K562 (cell line): ENCODE data around the gene RNF26. TPM values are rescaled to one million over a fixed set of nuclear protein-coding genes. Genes with fewer than 3 reads are reported as not detected.

Experiments
- HMG20B ChIP-seq: fragments of 250-450 bp; sonication (Bioruptor Pico); IDR thresholded peaks from 2 replicates; pipeline ENCODE4 v1.5.0; 2021; ENCODE audit warnings: mild to moderate bottlenecking
- ILK ChIP-seq: fragments of 450-650 bp; IDR thresholded peaks from 2 replicates; pipeline ENCODE4 v1.6.1; 2016; ENCODE audit warnings: missing genetic modification characterization, low read depth, mild to moderate bottlenecking, missing compliant biosample characterization, moderate library complexity, borderline replicate concordance
- IRF2 ChIP-seq: sonication (generic); formaldehyde crosslinking; IDR thresholded peaks from 2 replicates; pipeline ENCODE4 v1.8.1; 2022; ENCODE audit warnings: mild to moderate bottlenecking, missing genetic modification reagents
- KAT2B ChIP-seq: IDR thresholded peaks from one replicate; pipeline ENCODE4 v1.6.1; 2012; ENCODE audit warnings: low read depth, mild to moderate bottlenecking, control low read depth, inconsistent platforms, low read length, moderate library complexity
- MAZ ChIP-seq, 2 experiments: fragments of 450-650 bp in 1 of 2; sonication (generic) in 1 of 2; formaldehyde crosslinking; IDR thresholded peaks in 1 of 2; conservative IDR thresholded peaks in 1 of 2; 2 replicates each; pipeline versions ENCODE4 v1.4.0 to v1.5.0; 2020; ENCODE audit warnings: mild to moderate bottlenecking in 1 of 2, missing genetic modification reagents in 1 of 2
- MED1 ChIP-seq: sonication (generic); formaldehyde crosslinking; IDR thresholded peaks from 2 replicates; pipeline ENCODE4 v1.8.1; 2023; ENCODE audit warnings: missing genetic modification reagents, borderline replicate concordance
- NR4A1 ChIP-seq, 2 experiments: fragments of 250-450 bp in 1 of 2; fragments of 450-650 bp in 1 of 2; sonication (Bioruptor Pico) in 1 of 2; IDR thresholded peaks; 2 replicates each; pipeline versions ENCODE4 v1.4.0 to v1.6.1; 2016 to 2020; ENCODE audit warnings: mild to moderate bottlenecking in 2 of 2, missing compliant biosample characterization in 1 of 2, missing genetic modification characterization in 1 of 2, moderate library complexity in 1 of 2
- PML ChIP-seq: IDR thresholded peaks from 2 replicates; pipeline ENCODE4 v1.6.1; 2012; ENCODE audit warnings: low read length, inconsistent platforms
- SRSF7 ChIP-seq: fragments of 200-400 bp; formaldehyde crosslinking; optimal IDR thresholded peaks from 2 replicates; pipeline ENCODE3; 2017; ENCODE audit warnings: mild to moderate bottlenecking, low read depth, low read length
- U2AF1 ChIP-seq: fragments of 200-400 bp; formaldehyde crosslinking; optimal IDR thresholded peaks from 2 replicates; pipeline ENCODE3; 2017; ENCODE audit warnings: mild to moderate bottlenecking, low read depth, low read length, moderate library complexity
- polyA plus RNA-seq, 8 experiments: library from polyadenylated mRNA; depleted of rRNA in 4 of 8; stranded (reverse) in 5 of 8; unstranded in 3 of 8; fragments of >200 nt; fragmentation: Nextera tagmentation in 2 of 8; fragmentation: Illumina TruSeq in 1 of 8; extraction: Ambion mirVana in 2 of 8; extraction: Trizol in 1 of 8; gene quantifications; 2 replicates each; pipeline versions ENCODE4 v1.2.1 to v1.2.3, GENCODE V29; 2011 to 2014; ENCODE audit warnings: inconsistent platforms in 1 of 8, missing spikeins in 1 of 8
- total RNA-seq, 7 experiments: library from RNA; depleted of rRNA in 6 of 7; stranded (reverse); fragments of >200 nt in 6 of 7; fragmentation: Illumina TruSeq in 2 of 7; extraction: Trizol in 2 of 7; gene quantifications; 2 replicates each; pipeline versions ENCODE4 v1.2.1 to v1.2.3, GENCODE V29; 2011 to 2021; ENCODE audit warnings: low replicate concordance in 1 of 7
- TF ChIP-seq, protein P1 (sequence below), 3 experiments: IDR thresholded peaks in 2 of 3; conservative IDR thresholded peaks in 1 of 3; 2 replicates each; pipeline ENCODE4 v1.5.1; 2011 to 2012; ENCODE audit warnings: low read length in 3 of 3, mild to moderate bottlenecking in 3 of 3, control low read depth in 2 of 3, improper control_type of control experiment in 1 of 3, inconsistent platforms in 1 of 3, low read depth in 1 of 3, mixed read lengths in 1 of 3, moderate library complexity in 1 of 3; ENCODE audit not compliant: insufficient read depth in 2 of 3
- TF ChIP-seq, protein P2 (sequence below): sonication (generic); formaldehyde crosslinking; IDR thresholded peaks from 2 replicates; pipeline ENCODE4 v1.8.1; 2023; ENCODE audit warnings: missing genetic modification reagents, mild to moderate bottlenecking, borderline replicate concordance
- TF ChIP-seq, protein P3 (sequence below): sonication (generic); formaldehyde crosslinking; IDR thresholded peaks from 2 replicates; pipeline ENCODE4 v1.8.0; 2022; ENCODE audit warnings: missing genetic modification reagents, mild to moderate bottlenecking, borderline replicate concordance
- TF ChIP-seq, protein P4 (sequence below): fragments of 450-650 bp; IDR thresholded peaks from one replicate; pipeline ENCODE4 v1.6.1; 2018; ENCODE audit warnings: mild to moderate bottlenecking, moderate library complexity; ENCODE audit not compliant: partially characterized antibody
- TF ChIP-seq, protein P5 (sequence below): sonication (generic); formaldehyde crosslinking; IDR thresholded peaks from 2 replicates; pipeline ENCODE4 v1.9.0; 2022; ENCODE audit warnings: mild to moderate bottlenecking, missing genetic modification reagents
- TF ChIP-seq, protein P6 (sequence below): fragments of 250-450 bp; sonication (Bioruptor Pico); IDR thresholded peaks from 2 replicates; pipeline ENCODE4 v1.8.0; 2022; ENCODE audit warnings: moderate library complexity, mild to moderate bottlenecking, inconsistent platforms

The RNF26 gene
- total and polyA plus RNA-seq, 9 of the 15 experiments (the other 6 are each of a cell fraction or from before 2014, with no cell fraction given), result 5.3 to 53.6 (median 12.7) TPM

DNA sequence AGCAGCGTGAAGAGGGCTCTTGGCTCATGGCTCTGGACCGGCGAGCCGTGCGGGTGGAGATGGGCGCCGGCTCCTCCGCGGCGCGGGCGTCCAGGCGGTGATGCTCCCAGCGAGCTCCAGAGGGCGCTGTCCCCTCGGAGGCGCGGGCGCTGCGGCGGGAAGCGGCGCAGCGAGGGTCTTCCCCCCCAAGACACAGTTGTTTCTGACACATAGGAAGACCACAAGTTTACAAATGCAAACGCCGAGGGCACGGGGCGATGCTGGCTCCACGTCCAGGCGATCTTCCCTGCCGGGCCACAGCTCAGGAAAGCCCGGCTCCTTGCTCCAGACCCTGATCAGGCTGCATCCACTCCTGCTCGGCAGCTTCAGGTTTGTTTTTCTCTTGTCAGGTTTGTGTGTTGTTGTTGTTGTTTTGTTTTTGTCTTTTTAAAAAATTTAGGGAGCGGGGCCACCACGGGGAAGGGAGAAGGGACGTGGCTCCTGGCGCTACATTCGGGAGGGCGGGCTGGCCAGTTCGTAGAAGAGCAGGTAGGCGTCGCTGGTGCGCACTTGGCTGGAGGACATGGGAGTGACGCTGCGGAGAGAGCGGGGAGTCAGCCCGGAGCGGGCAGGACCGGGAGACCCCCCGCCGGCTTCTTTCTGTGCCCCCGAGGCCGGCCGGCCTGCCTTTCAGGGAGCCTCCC is 22.2 kb downstream of the RNF26 start (continued):
- TF ChIP-seq, protein P1, sequence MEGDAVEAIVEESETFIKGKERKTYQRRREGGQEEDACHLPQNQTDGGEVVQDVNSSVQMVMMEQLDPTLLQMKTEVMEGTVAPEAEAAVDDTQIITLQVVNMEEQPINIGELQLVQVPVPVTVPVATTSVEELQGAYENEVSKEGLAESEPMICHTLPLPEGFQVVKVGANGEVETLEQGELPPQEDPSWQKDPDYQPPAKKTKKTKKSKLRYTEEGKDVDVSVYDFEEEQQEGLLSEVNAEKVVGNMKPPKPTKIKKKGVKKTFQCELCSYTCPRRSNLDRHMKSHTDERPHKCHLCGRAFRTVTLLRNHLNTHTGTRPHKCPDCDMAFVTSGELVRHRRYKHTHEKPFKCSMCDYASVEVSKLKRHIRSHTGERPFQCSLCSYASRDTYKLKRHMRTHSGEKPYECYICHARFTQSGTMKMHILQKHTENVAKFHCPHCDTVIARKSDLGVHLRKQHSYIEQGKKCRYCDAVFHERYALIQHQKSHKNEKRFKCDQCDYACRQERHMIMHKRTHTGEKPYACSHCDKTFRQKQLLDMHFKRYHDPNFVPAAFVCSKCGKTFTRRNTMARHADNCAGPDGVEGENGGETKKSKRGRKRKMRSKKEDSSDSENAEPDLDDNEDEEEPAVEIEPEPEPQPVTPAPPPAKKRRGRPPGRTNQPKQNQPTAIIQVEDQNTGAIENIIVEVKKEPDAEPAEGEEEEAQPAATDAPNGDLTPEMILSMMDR (IDR thresholded peaks at IDR 0.05 in 2 of 3, conservative IDR thresholded peaks at IDR 0.05 in 1 of 3; ENCODE audit: insufficient read depth in 2 of 3, low read depth in 1 of 3, low read length in 3 of 3), result peak; percentile 88 to 97 (median 92)
- TF ChIP-seq, protein P2, sequence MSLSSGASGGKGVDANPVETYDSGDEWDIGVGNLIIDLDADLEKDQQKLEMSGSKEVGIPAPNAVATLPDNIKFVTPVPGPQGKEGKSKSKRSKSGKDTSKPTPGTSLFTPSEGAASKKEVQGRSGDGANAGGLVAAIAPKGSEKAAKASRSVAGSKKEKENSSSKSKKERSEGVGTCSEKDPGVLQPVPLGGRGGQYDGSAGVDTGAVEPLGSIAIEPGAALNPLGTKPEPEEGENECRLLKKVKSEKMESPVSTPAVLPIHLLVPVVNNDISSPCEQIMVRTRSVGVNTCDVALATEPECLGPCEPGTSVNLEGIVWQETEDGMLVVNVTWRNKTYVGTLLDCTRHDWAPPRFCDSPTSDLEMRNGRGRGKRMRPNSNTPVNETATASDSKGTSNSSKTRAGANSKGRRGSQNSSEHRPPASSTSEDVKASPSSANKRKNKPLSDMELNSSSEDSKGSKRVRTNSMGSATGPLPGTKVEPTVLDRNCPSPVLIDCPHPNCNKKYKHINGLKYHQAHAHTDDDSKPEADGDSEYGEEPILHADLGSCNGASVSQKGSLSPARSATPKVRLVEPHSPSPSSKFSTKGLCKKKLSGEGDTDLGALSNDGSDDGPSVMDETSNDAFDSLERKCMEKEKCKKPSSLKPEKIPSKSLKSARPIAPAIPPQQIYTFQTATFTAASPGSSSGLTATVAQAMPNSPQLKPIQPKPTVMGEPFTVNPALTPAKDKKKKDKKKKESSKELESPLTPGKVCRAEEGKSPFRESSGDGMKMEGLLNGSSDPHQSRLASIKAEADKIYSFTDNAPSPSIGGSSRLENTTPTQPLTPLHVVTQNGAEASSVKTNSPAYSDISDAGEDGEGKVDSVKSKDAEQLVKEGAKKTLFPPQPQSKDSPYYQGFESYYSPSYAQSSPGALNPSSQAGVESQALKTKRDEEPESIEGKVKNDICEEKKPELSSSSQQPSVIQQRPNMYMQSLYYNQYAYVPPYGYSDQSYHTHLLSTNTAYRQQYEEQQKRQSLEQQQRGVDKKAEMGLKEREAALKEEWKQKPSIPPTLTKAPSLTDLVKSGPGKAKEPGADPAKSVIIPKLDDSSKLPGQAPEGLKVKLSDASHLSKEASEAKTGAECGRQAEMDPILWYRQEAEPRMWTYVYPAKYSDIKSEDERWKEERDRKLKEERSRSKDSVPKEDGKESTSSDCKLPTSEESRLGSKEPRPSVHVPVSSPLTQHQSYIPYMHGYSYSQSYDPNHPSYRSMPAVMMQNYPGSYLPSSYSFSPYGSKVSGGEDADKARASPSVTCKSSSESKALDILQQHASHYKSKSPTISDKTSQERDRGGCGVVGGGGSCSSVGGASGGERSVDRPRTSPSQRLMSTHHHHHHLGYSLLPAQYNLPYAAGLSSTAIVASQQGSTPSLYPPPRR, result no peak
- TF ChIP-seq, protein P3, sequence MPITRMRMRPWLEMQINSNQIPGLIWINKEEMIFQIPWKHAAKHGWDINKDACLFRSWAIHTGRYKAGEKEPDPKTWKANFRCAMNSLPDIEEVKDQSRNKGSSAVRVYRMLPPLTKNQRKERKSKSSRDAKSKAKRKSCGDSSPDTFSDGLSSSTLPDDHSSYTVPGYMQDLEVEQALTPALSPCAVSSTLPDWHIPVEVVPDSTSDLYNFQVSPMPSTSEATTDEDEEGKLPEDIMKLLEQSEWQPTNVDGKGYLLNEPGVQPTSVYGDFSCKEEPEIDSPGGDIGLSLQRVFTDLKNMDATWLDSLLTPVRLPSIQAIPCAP (CRISPR knock-in tag), result no peak
- TF ChIP-seq NR4A1 (CRISPR knock-in tag; IDR thresholded peaks at IDR 0.05) (no peak), NR4A1 (tag; IDR thresholded peaks at IDR 0.05) (no peak), HMG20B (CRISPR knock-in tag) (no peak), ILK (no peak), MED1 (CRISPR knock-in tag) (no peak), IRF2 (CRISPR knock-in tag) (no peak), PML (no peak), SRSF7 (no peak), U2AF1 (no peak), MAZ (CRISPR knock-in tag; conservative IDR thresholded peaks at IDR 0.05 in 1 of 2, IDR thresholded peaks at IDR 0.05 in 1 of 2) (peak in 1 of 2 experiments; percentile 74; a peak in 3 of 4 replicates), KAT2B (no peak)
- TF ChIP-seq, protein P4, sequence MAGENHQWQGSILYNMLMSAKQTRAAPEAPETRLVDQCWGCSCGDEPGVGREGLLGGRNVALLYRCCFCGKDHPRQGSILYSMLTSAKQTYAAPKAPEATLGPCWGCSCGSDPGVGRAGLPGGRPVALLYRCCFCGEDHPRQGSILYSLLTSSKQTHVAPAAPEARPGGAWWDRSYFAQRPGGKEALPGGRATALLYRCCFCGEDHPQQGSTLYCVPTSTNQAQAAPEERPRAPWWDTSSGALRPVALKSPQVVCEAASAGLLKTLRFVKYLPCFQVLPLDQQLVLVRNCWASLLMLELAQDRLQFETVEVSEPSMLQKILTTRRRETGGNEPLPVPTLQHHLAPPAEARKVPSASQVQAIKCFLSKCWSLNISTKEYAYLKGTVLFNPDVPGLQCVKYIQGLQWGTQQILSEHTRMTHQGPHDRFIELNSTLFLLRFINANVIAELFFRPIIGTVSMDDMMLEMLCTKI, result no peak
- TF ChIP-seq, protein P5, sequence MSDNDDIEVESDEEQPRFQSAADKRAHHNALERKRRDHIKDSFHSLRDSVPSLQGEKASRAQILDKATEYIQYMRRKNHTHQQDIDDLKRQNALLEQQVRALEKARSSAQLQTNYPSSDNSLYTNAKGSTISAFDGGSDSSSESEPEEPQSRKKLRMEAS (CRISPR knock-in tag), result no peak
- TF ChIP-seq, protein P6, sequence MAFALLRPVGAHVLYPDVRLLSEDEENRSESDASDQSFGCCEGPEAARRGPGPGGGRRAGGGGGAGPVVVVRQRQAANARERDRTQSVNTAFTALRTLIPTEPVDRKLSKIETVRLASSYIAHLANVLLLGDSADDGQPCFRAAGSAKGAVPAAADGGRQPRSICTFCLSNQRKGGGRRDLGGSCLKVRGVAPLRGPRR (CRISPR knock-in tag), result no peak
